GM06990 (cell line): ENCODE results near the gene ELN.

Source experiments
- DNase-seq: peaks from one replicate; pipeline ENCODE4 v3.0.0-alpha.2; 2011; ENCODE audit not compliant: insufficient read length; ENCODE audit errors: extremely low read depth
- H3K27me3 ChIP-seq: replicated peaks from 2 replicates; pipeline ENCODE4 v1.6.0; 2011; ENCODE audit warnings: low read length; ENCODE audit not compliant: control insufficient read depth, insufficient read depth
- H3K36me3 ChIP-seq: 2 replicates; pipeline ENCODE4 v1.5.1; 2011; ENCODE audit warnings: low read length; ENCODE audit not compliant: control insufficient read depth, insufficient read depth
- H3K4me3 ChIP-seq: replicated peaks from 2 replicates; pipeline ENCODE4 v1.5.1; 2011; ENCODE audit warnings: low read depth, mild to moderate bottlenecking, control low read depth, low read length
- CTCF ChIP-seq: IDR thresholded peaks from 2 replicates; pipeline ENCODE4 v1.5.1; 2011; ENCODE audit warnings: low read length, control low read depth, mild to moderate bottlenecking, inconsistent platforms; ENCODE audit not compliant: insufficient read depth, poor library complexity, severe bottlenecking

Gene ELN

GRCh38 chr7:74022507-74022906, 5.5 kb upstream of the ELN start:
- DNase-seq, result no peak

GRCh38 chr7:74023092-74023536, 4.9 kb upstream of the ELN start:
- Histone ChIP-seq H3K36me3 (no peaks in the 10 kb centered on the region), H3K4me3 (no peak overlapping the region), H3K27me3 (no peaks in the 10 kb centered on the region; the same call in none of the 2 replicates)
- no peak for DNase-seq
- no peak for TF ChIP-seq CTCF

More at GRCh38 chr7:74022507-74022906, 5.5 kb upstream of the ELN start:
- no peak for TF ChIP-seq CTCF
- Histone ChIP-seq H3K27me3 (no peaks in the 10 kb centered on the region; the same call in none of the 2 replicates), H3K4me3 (no peak overlapping the region), H3K36me3 (no peaks in the 10 kb centered on the region)

GRCh38 chr7:74023786-74024185, 4.2 kb upstream of the ELN start:
- Histone ChIP-seq H3K27me3 (peaks cover 3% of the 10 kb centered on the region), H3K4me3 (no peak overlapping the region), H3K36me3 (no peaks in the 10 kb centered on the region)
- no peak for DNase-seq
- TF ChIP-seq CTCF, result no peak

GRCh38 chr7:74025146-74025545, 2.8 kb upstream of the ELN start:
- Histone ChIP-seq H3K27me3 (peaks cover 4% of the 10 kb centered on the region), H3K4me3 (no peak overlapping the region), H3K36me3 (no peaks in the 10 kb centered on the region)
- DNase-seq, result no peak
- no peak for TF ChIP-seq CTCF

- TF ChIP-seq CTCF, result no peak
- Histone ChIP-seq H3K4me3 (no peak overlapping the region), H3K36me3 (no peaks in the 10 kb centered on the region), H3K27me3 (peaks cover 4% of the 10 kb centered on the region)
- DNase-seq, result no peak
These were observed 2.2 kb upstream of the ELN start for GRCh38 chr7:74025730-74026129.

GRCh38 chr7:74026406-74026902, 1.5 kb upstream of the ELN start:
- Histone ChIP-seq H3K27me3 (peaks cover 4% of the 10 kb centered on the region), H3K36me3 (no peaks in the 10 kb centered on the region), H3K4me3 (no peak overlapping the region)
- TF ChIP-seq CTCF, result no peak
- DNase-seq, result no peak
